ENCODE results near the gene CCDC134.
A peak's percentile ranks its signal among the peaks of the same experiment; 100 is the strongest.

The CCDC134 gene

GRCh38 chr22:41818596-41818995, 18.1 kb downstream of the CCDC134 start:
- TF ChIP-seq CTCF (IDR thresholded peaks at IDR 0.05), result no peak

GRCh38 chr22:41819257-41819656, 18.8 kb downstream of the CCDC134 start:
- no peak for TF ChIP-seq CTCF (IDR thresholded peaks at IDR 0.05)

GRCh38 chr22:41820447-41820846, 20.0 kb downstream of the CCDC134 start:
- TF ChIP-seq CTCF (IDR thresholded peaks at IDR 0.05), result no peak

GRCh38 chr22:41821471-41822316, 21.2 kb downstream of the CCDC134 start:
- TF ChIP-seq CTCF (IDR thresholded peaks at IDR 0.05), result no peak

GRCh38 chr22:41822317-41823057, 22.0 kb downstream of the CCDC134 start:
- peak; percentile 75 for TF ChIP-seq CTCF (IDR thresholded peaks at IDR 0.05)

- TF ChIP-seq CTCF (IDR thresholded peaks at IDR 0.05), result no peak
Measured at GRCh38 chr22:41823797-41824196, 23.3 kb downstream of the CCDC134 start.

- TF ChIP-seq CTCF (IDR thresholded peaks at IDR 0.05), result no peak
Measured at GRCh38 chr22:41825376-41825775, 24.9 kb downstream of the CCDC134 start.
